Panc1 (cell line): ENCODE data around the gene UXS1. TPM values are rescaled to one million over a fixed set of nuclear protein-coding genes. Genes with fewer than 3 reads are reported as not detected.

Source experiments
- ATAC-seq: fragments of 200-7000 bp; cut with Tn5 transposase; 2 replicates; pipeline ENCODE4 v1.9.1; 2020; ENCODE audit warnings: mild to moderate bottlenecking, moderate library complexity
- BruUV-seq: library from RNA; stranded (reverse); fragments of 400-500 nt; replicated peaks from 2 replicates; lab custom pipeline; 2021; lab: Mats Ljungman, UMichigan
- CTCF ChIA-PET: fragments of 300-600 bp; sonication (Branson Sonifier 250); formaldehyde crosslinking; loops from one replicate; lab custom pipeline; 2022; ENCODE audit warnings: antibody characterized with exemption; lab: Charles Lee
- POLR2A ChIA-PET: fragments of 300-600 bp; sonication (Branson Sonifier 250); formaldehyde crosslinking; loops from one replicate; lab custom pipeline; 2022; ENCODE audit warnings: antibody characterized with exemption; lab: Charles Lee
- DNase-seq: peaks from one replicate; pipeline ENCODE4 v3.0.0-alpha.2; 2010; ENCODE audit warnings: low read depth, low spot score
- H3K27ac ChIP-seq: 2 replicates; pipeline ENCODE4 v1.5.1; 2011; ENCODE audit warnings: mild to moderate bottlenecking, low read length, inconsistent platforms
- H3K27me3 ChIP-seq: fragments of 200-500 bp; sonication (Bioruptor generic); 2 replicates; pipeline ENCODE4 v1.6.0; 2014; ENCODE audit warnings: low read length, inconsistent platforms; ENCODE audit not compliant: control insufficient read depth, insufficient read depth
- H3K36me3 ChIP-seq: fragments of 200-500 bp; sonication (Bioruptor generic); 2 replicates; pipeline ENCODE4 v1.5.1; 2014; ENCODE audit warnings: inconsistent platforms, mild to moderate bottlenecking, low read length, moderate library complexity; ENCODE audit not compliant: control insufficient read depth, insufficient read depth
- H3K4me1 ChIP-seq: 2 replicates; pipeline ENCODE4 v1.5.1; 2011; ENCODE audit warnings: inconsistent platforms, mild to moderate bottlenecking, low read length, moderate library complexity; ENCODE audit not compliant: control insufficient read depth, insufficient read depth
- H3K4me3 ChIP-seq, 2 experiments: 2 replicates each; pipeline ENCODE4 v1.5.1; 2011 to 2012; ENCODE audit warnings: low read depth in 2 of 2, low read length in 2 of 2, mild to moderate bottlenecking in 2 of 2, inconsistent platforms in 1 of 2, moderate library complexity in 1 of 2
- H3K9me3 ChIP-seq: fragments of 200-500 bp; sonication (Bioruptor generic); 2 replicates; pipeline ENCODE4 v1.5.1; 2014; ENCODE audit warnings: low read depth, mild to moderate bottlenecking, inconsistent platforms, low read length, moderate library complexity; ENCODE audit not compliant: control insufficient read depth, insufficient read depth
- CTCF ChIP-seq: fragments of 450-650 bp; IDR thresholded peaks from 2 replicates; pipeline ENCODE4 v1.5.1; 2017; ENCODE audit warnings: mild to moderate bottlenecking
- POLR2AphosphoS5 ChIP-seq: IDR thresholded peaks from 2 replicates; pipeline ENCODE4 v1.6.1; 2012; ENCODE audit warnings: mild to moderate bottlenecking, low read depth, low read length, moderate library complexity
- REST ChIP-seq, 2 experiments: IDR thresholded peaks; 2 replicates each; pipeline ENCODE4 v1.6.1; 2011 to 2012; ENCODE audit warnings: low read depth in 2 of 2, control low read depth in 1 of 2, low read length in 1 of 2, mild to moderate bottlenecking in 1 of 2, moderate library complexity in 1 of 2; ENCODE audit not compliant: insufficient read depth in 1 of 2
- SIN3A ChIP-seq: IDR thresholded peaks from 2 replicates; pipeline ENCODE4 v1.6.1; 2012; ENCODE audit warnings: low read depth, mild to moderate bottlenecking, low read length, moderate library complexity, borderline replicate concordance; ENCODE audit not compliant: insufficient read depth
- TCF7L2 ChIP-seq: IDR thresholded peaks from 2 replicates; pipeline ENCODE4 v1.6.1; 2011; ENCODE audit warnings: mild to moderate bottlenecking, low read depth, low read length, inconsistent platforms
- in situ Hi-C: cut with HindIII; loops from 2 replicates; pipeline ENCODE4 v1.10.0; 2016; ENCODE audit warnings: low sequenced_read_pairs, low pct_unique_long_range_greater_than_20kb
- intact Hi-C: fragments of 100-400 bp; cut with micrococcal nuclease; formaldehyde crosslinking; loops from one replicate; pipeline ENCODE4 v1.10.0; 2022; ENCODE audit not compliant: unreplicated experiment
- total RNA-seq: library from RNA; stranded (reverse); gene quantifications from one replicate; pipeline ENCODE4 v1.2.1, GENCODE V29; 2021; ENCODE audit not compliant: unreplicated experiment

The UXS1 gene
- total RNA-seq, 1 experiment from 2014 or later: 72.0 TPM

DNA sequence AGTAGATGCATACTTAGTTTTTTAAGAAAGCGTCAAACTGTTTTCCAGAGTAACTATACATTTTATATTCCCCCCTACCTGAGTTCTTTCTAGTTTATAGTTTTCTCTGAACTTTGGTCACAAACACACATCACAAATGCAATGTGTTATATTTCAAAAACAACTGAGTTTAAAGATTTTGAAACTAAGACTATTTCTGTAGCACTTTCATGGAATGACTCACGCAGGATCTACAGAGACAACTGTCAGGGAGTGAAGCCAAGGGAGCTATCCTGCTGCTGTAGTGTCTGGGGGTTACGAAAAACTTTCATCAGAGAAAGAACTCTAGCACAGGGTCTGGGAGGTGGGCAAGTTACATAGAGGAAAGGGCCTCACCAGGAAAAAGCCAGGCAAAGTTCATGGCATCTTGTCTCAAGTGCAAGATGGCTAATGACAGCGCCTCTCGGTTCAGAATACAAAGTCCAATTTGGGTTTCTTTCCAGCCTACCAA, 66.8 kb downstream of the UXS1 start:
- POLR2A ChIA-PET: no interaction called here
- DNase-seq: no peak
- Histone ChIP-seq H3K9me3 (no peaks in the 10 kb centered on the region), H3K27me3 (no peaks in the 10 kb centered on the region), H3K27ac (no peak overlapping the region), H3K4me1 (peaks cover 6% of the 10 kb centered on the region), H3K36me3 (peaks cover 7% of the 10 kb centered on the region), H3K4me3 (no peak overlapping the region)
- intact Hi-C loops: no loop called here
- no TSS peak for BruUV-seq
- ATAC-seq: no peak
- in situ Hi-C loops: no loop called here
- TF ChIP-seq CTCF (no peak), POLR2AphosphoS5 (no peak), REST (IDR thresholded peaks at IDR 0.05; ENCODE audit: insufficient read depth in 1 of 2, low read depth in 2 of 2, low read length in 1 of 2) (no peak), SIN3A (no peak), TCF7L2 (no peak)
- CTCF ChIA-PET: no interaction called here

DNA sequence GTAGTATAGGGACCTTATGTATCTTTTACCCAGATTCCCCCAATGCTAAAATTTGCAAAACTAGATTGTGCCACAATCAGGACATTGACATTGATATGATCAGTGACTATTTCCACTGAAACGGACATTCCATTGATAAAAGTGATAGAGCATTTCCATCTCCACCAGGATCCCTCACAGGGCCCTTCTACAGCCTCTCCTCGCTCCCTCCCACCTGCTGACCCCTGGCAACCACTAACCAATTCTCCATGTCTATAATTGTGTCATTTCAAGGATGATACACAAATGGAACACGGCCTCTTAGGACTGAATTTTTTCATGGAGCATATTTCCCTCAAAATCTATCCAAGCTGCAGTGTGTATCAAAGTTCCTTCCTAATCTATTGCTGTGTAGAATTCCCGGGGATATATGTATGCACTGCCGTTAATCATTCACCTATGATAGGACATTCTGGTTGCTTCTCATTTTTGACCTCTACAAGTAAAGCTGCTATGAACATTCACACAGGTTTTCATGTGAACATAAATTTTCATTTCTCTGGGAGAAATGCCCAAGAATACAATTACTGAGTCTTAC, 67.3 kb downstream of the UXS1 start:
- intact Hi-C loops (no loop called here), in situ Hi-C loops (no loop called here)
- ChIA-PET POLR2A (no interaction called here), CTCF (interaction anchor here (0.6 kb wide), 1 partner anchor 33 kb away, joined by 3 read pairs; no protein-coding TSS in a partner anchor)
- TF ChIP-seq POLR2AphosphoS5 (no peak), CTCF (no peak), SIN3A (no peak), REST (IDR thresholded peaks at IDR 0.05; ENCODE audit: insufficient read depth in 1 of 2, low read depth in 2 of 2, low read length in 1 of 2) (no peak), TCF7L2 (no peak)
- no TSS peak for BruUV-seq
- Histone ChIP-seq H3K27me3 (no peaks in the 10 kb centered on the region), H3K4me1 (peaks cover 6% of the 10 kb centered on the region), H3K27ac (no peak overlapping the region), H3K4me3 (no peak overlapping the region), H3K36me3 (peaks cover 7% of the 10 kb centered on the region), H3K9me3 (no peaks in the 10 kb centered on the region)
- ATAC-seq: no peak
- no peak for DNase-seq
